Temporal lobe (tissue), 2 donors: ENCODE measurements around the gene FCSK. TPM values are rescaled to one million over a fixed set of nuclear protein-coding genes. Genes with fewer than 3 reads are reported as not detected.

Experiments used
- small RNA-seq: library from RNA; depleted of rRNA; stranded (forward); fragments of <200 nt; gene quantifications from one replicate; pipeline ENCODE3, GENCODE V24; 2014; ENCODE audit warnings: low replicate concordance
- total RNA-seq: library from RNA; depleted of rRNA; stranded (reverse); fragments of >200 nt; gene quantifications from one replicate; pipeline ENCODE4 v1.2.3, GENCODE V29; 2014

Gene FCSK
- total RNA-seq, 1 donor from 2014 or later, result 4.9 TPM

Small RNA genes within 50 kb of the gene (small RNA-seq; reads per million reads assigned to genes)
- gene RNU6-23P, result 0.11 reads per million
- gene RPS27P26, result not detected
- 118 reads per million, percentile 97 among the genes with 10 or more reads in this experiment for gene SNORD111B

Other genes starting within 250 kb of the FCSK start
- gene EXOSC6, start 202.7 kb upstream of the FCSK start, total RNA-seq, result 64.9 TPM
- 62.0 TPM for gene AARS1, start 165.1 kb upstream of the FCSK start, total RNA-seq
- 18.7 TPM for gene DDX19B, start 155.4 kb upstream of the FCSK start, total RNA-seq
- gene DDX19A, start 107.7 kb upstream of the FCSK start, total RNA-seq, result 30.2 TPM
- 26.6 TPM for gene ST3GAL2, start 15.5 kb upstream of the FCSK start, total RNA-seq
- gene COG4, start 69.0 kb downstream of the FCSK start, total RNA-seq, result 27.8 TPM
- gene SF3B3, start 69.2 kb downstream of the FCSK start, total RNA-seq, result 77.4 TPM
- 1.5 TPM for gene IL34, start 192.0 kb downstream of the FCSK start, total RNA-seq
- gene MTSS2, start 231.5 kb downstream of the FCSK start, total RNA-seq, result 45.5 TPM